PC-9 (cell line): ENCODE data around the gene TBC1D16. TPM values are rescaled to one million over a fixed set of nuclear protein-coding genes. Genes with fewer than 3 reads are reported as not detected.

ENCODE experiments used
- BruUV-seq: library from RNA; stranded (reverse); fragments of 400-500 nt; replicated peaks from 2 replicates; lab custom pipeline; 2021; lab: Mats Ljungman, UMichigan
- CTCF ChIA-PET: fragments of 300-600 bp; sonication (Branson Sonifier 250); formaldehyde crosslinking; loops from one replicate; lab custom pipeline; 2022; ENCODE audit warnings: antibody characterized with exemption; lab: Charles Lee
- POLR2A ChIA-PET: fragments of 300-600 bp; sonication (Branson Sonifier 250); formaldehyde crosslinking; loops from one replicate; lab custom pipeline; 2022; ENCODE audit warnings: antibody characterized with exemption; ENCODE audit not compliant: unreplicated experiment; lab: Charles Lee
- DNase-seq, 2 experiments: peaks; one replicate each; pipeline versions ENCODE4 v3.0.0 to v3.0.0-alpha.2; 2015 to 2022; ENCODE audit warnings: mixed read lengths in 1 of 2
- H2AFZ ChIP-seq: fragments of 200-600 bp; sonication (generic); 2 replicates; pipeline ENCODE4 v1.8.1; 2017; ENCODE audit warnings: antibody characterized with exemption
- H3F3A ChIP-seq: fragments of 200-600 bp; sonication (generic); 2 replicates; pipeline ENCODE4 v1.8.1; 2017; ENCODE audit warnings: antibody characterized with exemption, mild to moderate bottlenecking, low read depth; ENCODE audit not compliant: insufficient read depth
- H3K27ac ChIP-seq: fragments of 200-600 bp; sonication (generic); 2 replicates; pipeline ENCODE4 v1.6.1; 2016; ENCODE audit warnings: mixed run types
- H3K27me3 ChIP-seq: fragments of 200-600 bp; sonication (generic); 2 replicates; pipeline ENCODE4 v1.6.1; 2016; ENCODE audit warnings: low read depth, mixed run types; ENCODE audit not compliant: insufficient read depth
- H3K36me3 ChIP-seq: fragments of 200-600 bp; sonication (generic); 2 replicates; pipeline ENCODE4 v1.6.1; 2016; ENCODE audit warnings: low read depth, mixed run types
- H3K4me1 ChIP-seq: fragments of 200-600 bp; sonication (generic); replicated peaks from 2 replicates; pipeline ENCODE4 v1.6.1; 2016; ENCODE audit warnings: mixed run types; ENCODE audit not compliant: insufficient read depth
- H3K4me2 ChIP-seq: fragments of 200-600 bp; sonication (generic); 2 replicates; pipeline ENCODE4 v1.6.1; 2017; ENCODE audit warnings: mixed run types
- H3K4me3 ChIP-seq: fragments of 200-600 bp; sonication (generic); 2 replicates; pipeline ENCODE4 v1.6.1; 2016; ENCODE audit warnings: mixed run types
- H3K79me2 ChIP-seq: fragments of 200-600 bp; sonication (generic); 2 replicates; pipeline ENCODE4 v1.6.1; 2017; ENCODE audit warnings: low read depth, mixed run types
- H3K9me2 ChIP-seq: fragments of 200-600 bp; sonication (generic); 2 replicates; pipeline ENCODE4 v1.8.1; 2017; ENCODE audit warnings: mild to moderate bottlenecking; ENCODE audit not compliant: insufficient read depth
- H3K9me3 ChIP-seq: fragments of 200-600 bp; sonication (generic); 2 replicates; pipeline ENCODE4 v1.8.1; 2016; ENCODE audit warnings: low read depth; ENCODE audit not compliant: insufficient read depth
- H4K20me1 ChIP-seq: fragments of 200-600 bp; sonication (generic); 2 replicates; pipeline ENCODE4 v1.8.1; 2017; ENCODE audit not compliant: insufficient read depth
- CTCF ChIP-seq: fragments of 200-600 bp; sonication (generic); conservative IDR thresholded peaks from 2 replicates; pipeline ENCODE4 v1.6.1; 2017; ENCODE audit warnings: mixed run types, antibody characterized with exemption, mild to moderate bottlenecking, moderate library complexity
- EZH2 ChIP-seq: fragments of 200-600 bp; sonication (generic); IDR thresholded peaks from 2 replicates; pipeline ENCODE4 v1.8.0; 2017; ENCODE audit warnings: antibody characterized with exemption, low read depth
- intact Hi-C: fragments of 100-400 bp; cut with micrococcal nuclease; formaldehyde crosslinking; loops from one replicate; pipeline ENCODE4 v1.10.0; 2022; ENCODE audit not compliant: unreplicated experiment
- total RNA-seq: library from RNA; stranded (reverse); gene quantifications from 2 replicates; pipeline ENCODE4 v1.2.3, GENCODE V29; 2021

TBC1D16 gene
- total RNA-seq, 1 experiment from 2014 or later: 41.7 TPM

- no peak overlapping the region for H2AFZ ChIP-seq
Measured at GRCh38 chr17:79907850-79908249, 127.8 kb downstream of the TBC1D16 start.

DNA sequence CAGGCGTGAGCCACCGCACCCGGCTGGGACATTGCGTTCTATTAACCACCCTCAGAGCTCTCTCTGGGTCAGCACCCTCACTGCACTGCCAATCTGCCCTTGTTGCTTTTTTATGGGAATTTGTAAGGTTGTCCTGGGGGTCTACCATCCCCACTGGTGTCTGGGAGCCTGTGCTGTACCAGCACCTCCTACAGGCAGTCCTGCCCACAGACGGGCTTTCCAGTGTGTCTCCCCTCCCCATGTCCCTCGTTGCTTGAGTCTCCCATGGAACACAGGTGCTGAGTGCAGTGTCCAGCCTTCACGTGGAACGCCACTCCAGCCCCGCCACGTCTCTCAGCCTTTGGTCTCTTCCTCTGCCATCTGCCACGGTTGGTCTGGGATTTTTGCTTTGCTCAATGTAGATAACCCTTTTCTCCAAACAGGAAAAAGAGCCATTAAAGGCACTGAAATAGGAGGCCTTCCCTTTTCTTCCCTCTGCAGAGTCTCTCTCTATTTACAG lies 128.4 kb downstream of the TBC1D16 start:
- ChIA-PET POLR2A (no interaction called here), CTCF (no interaction called here)
- no peak for DNase-seq
- Histone ChIP-seq H2AFZ (no peak overlapping the region), H3K36me3 (no peaks in the 10 kb centered on the region), H3K9me2 (no peaks in the 10 kb centered on the region), H3K27me3 (no peaks in the 10 kb centered on the region), H3K4me1 (peaks cover 4% of the 10 kb centered on the region; the same call in 1 of the 2 replicates), H3K4me3 (no peak overlapping the region), H4K20me1 (no peaks in the 10 kb centered on the region), H3K9me3 (no peaks in the 10 kb centered on the region), H3F3A (peaks cover 11% of the 10 kb centered on the region; the same call in 1 of the 2 replicates), H3K79me2 (no peaks in the 10 kb centered on the region), H3K27ac (no peak overlapping the region), H3K4me2 (no peak overlapping the region)
- no TSS peak for BruUV-seq
- TF ChIP-seq CTCF (no peak), EZH2 (no peak)
- intact Hi-C loops: no loop called here

More at GRCh38 chr17:79907850-79908249, 127.8 kb downstream of the TBC1D16 start:
- H3K4me3 ChIP-seq: no peak overlapping the region
- H3K9me3 ChIP-seq: no peaks in the 10 kb centered on the region
- peaks cover 11% of the 10 kb centered on the region; the same call in 1 of the 2 replicates for H3F3A ChIP-seq
- H3K27me3 ChIP-seq: no peaks in the 10 kb centered on the region
- no peak overlapping the region for H3K27ac ChIP-seq
- H3K36me3 ChIP-seq: no peaks in the 10 kb centered on the region
- BruUV-seq: no TSS peak
- H3K4me1 ChIP-seq: peaks cover 4% of the 10 kb centered on the region; the same call in 1 of the 2 replicates
- H3K79me2 ChIP-seq: no peaks in the 10 kb centered on the region
- H3K9me2 ChIP-seq: no peaks in the 10 kb centered on the region
- intact Hi-C loops: no loop called here
- H4K20me1 ChIP-seq: no peaks in the 10 kb centered on the region
- ChIA-PET CTCF (no interaction called here), POLR2A (interaction anchor here (0.6 kb wide), 1 partner anchor 48 kb away, joined by 3 read pairs; no protein-coding TSS in a partner anchor)
- no peak overlapping the region for H3K4me2 ChIP-seq
- TF ChIP-seq CTCF (no peak), EZH2 (no peak)
- no peak for DNase-seq

- Histone ChIP-seq H3K36me3 (no peaks in the 10 kb centered on the region), H3K4me3 (no peak overlapping the region), H3F3A (peaks cover 11% of the 10 kb centered on the region; the same call in 1 of the 2 replicates), H3K79me2 (no peaks in the 10 kb centered on the region), H3K9me3 (no peaks in the 10 kb centered on the region), H3K4me2 (no peak overlapping the region), H4K20me1 (no peaks in the 10 kb centered on the region), H3K9me2 (no peaks in the 10 kb centered on the region), H3K4me1 (peaks cover 4% of the 10 kb centered on the region; the same call in 1 of the 2 replicates), H2AFZ (no peak overlapping the region), H3K27me3 (no peaks in the 10 kb centered on the region), H3K27ac (no peak overlapping the region)
- BruUV-seq: no TSS peak
- ChIA-PET CTCF (interaction anchor here (0.6 kb wide), 1 partner anchor 805 kb away, joined by 5 read pairs; no protein-coding TSS in a partner anchor), POLR2A (no interaction called here)
- peak; percentile 54 to 76 for DNase-seq
- intact Hi-C loops: no loop called here
- TF ChIP-seq CTCF (peak; percentile 63), EZH2 (no peak)
Measured at GRCh38 chr17:79905832-79906231, 129.8 kb downstream of the TBC1D16 start.
